GM19025 (cell line): ENCODE measurements around the gene EXOC3L4.
"Not testable (repeated sequence)": the region's sequence is repeated elsewhere in the genome, so short reads cannot be mapped to it uniquely, and the experiment has no call there.

Source experiments
- ATAC-seq: cut with Tn5 transposase; IDR thresholded peaks from one replicate; pipeline ENCODE4 v1.9.1; 2021; ENCODE audit warnings: mild to moderate bottlenecking, low read depth, moderate library complexity; ENCODE audit not compliant: unreplicated experiment

EXOC3L4 gene

GRCh38 chr14:103103461-103104388, 9.2 kb downstream of the EXOC3L4 start:
- no peak for ATAC-seq

- no peak for ATAC-seq
These were observed 9.8 kb downstream of the EXOC3L4 start for GRCh38 chr14:103104389-103104653.

GRCh38 chr14:103104654-103105452, 10.3 kb downstream of the EXOC3L4 start:
- ATAC-seq: no peak

- ATAC-seq: no peak
These were observed 11.1 kb downstream of the EXOC3L4 start for GRCh38 chr14:103105580-103106150.

- ATAC-seq: no peak
These were observed 12.9 kb downstream of the EXOC3L4 start for GRCh38 chr14:103107455-103107854.

- no peak for ATAC-seq
These were observed 13.6 kb downstream of the EXOC3L4 start for GRCh38 chr14:103107941-103108748.

GRCh38 chr14:103108749-103109207, 14.3 kb downstream of the EXOC3L4 start:
- peak; percentile 37 for ATAC-seq

GRCh38 chr14:103109535-103110441, 15.3 kb downstream of the EXOC3L4 start:
- no peak for ATAC-seq

GRCh38 chr14:103110681-103111231, 16.2 kb downstream of the EXOC3L4 start:
- ATAC-seq: no peak

- ATAC-seq: no peak
These were observed 16.8 kb downstream of the EXOC3L4 start for GRCh38 chr14:103111232-103111868.

- no peak for ATAC-seq
These were observed 18.1 kb downstream of the EXOC3L4 start for GRCh38 chr14:103112400-103113243.

- ATAC-seq: no peak
These were observed 18.8 kb downstream of the EXOC3L4 start for GRCh38 chr14:103113303-103113702.

- no peak for ATAC-seq
These were observed 19.2 kb downstream of the EXOC3L4 start for GRCh38 chr14:103113774-103114173.

- not testable (repeated sequence) for ATAC-seq
These were observed 20.7 kb downstream of the EXOC3L4 start for GRCh38 chr14:103115086-103115679.

- no peak for ATAC-seq
These were observed 21.5 kb downstream of the EXOC3L4 start for GRCh38 chr14:103115845-103116572.

- no peak for ATAC-seq
These were observed 22.1 kb downstream of the EXOC3L4 start for GRCh38 chr14:103116636-103117035.

GRCh38 chr14:103117499-103117898, 23.0 kb downstream of the EXOC3L4 start:
- ATAC-seq: not testable (repeated sequence)
